Smooth muscle cell (in vitro differentiated cells): Measurements from ENCODE around the gene TEX51. TPM values are rescaled to one million over a fixed set of nuclear protein-coding genes. Genes with fewer than 3 reads are reported as not detected.

ENCODE experiments used
- DNase-seq: peaks from one replicate; lab custom pipeline; 2025; ENCODE audit not compliant: unreplicated experiment; lab: John Stamatoyannopoulos, UW
- H2AFZ ChIP-seq: fragments of 200-600 bp; sonication (generic); 2 replicates; pipeline ENCODE4 v1.6.0; 2016; ENCODE audit warnings: antibody characterized with exemption, low read depth, mild to moderate bottlenecking
- H3F3A ChIP-seq: fragments of 200-600 bp; sonication (generic); 2 replicates; pipeline ENCODE4 v1.6.0; 2017; ENCODE audit warnings: antibody characterized with exemption, low read depth
- H3K27ac ChIP-seq: fragments of 200-600 bp; sonication (generic); 2 replicates; pipeline ENCODE4 v1.5.1; 2016; ENCODE audit warnings: low read depth, mild to moderate bottlenecking
- H3K27me3 ChIP-seq: fragments of 200-600 bp; sonication (generic); 2 replicates; pipeline ENCODE4 v1.6.1; 2016; ENCODE audit warnings: low read depth, mild to moderate bottlenecking
- H3K36me3 ChIP-seq: fragments of 200-600 bp; sonication (generic); 2 replicates; pipeline ENCODE4 v1.5.1; 2016; ENCODE audit warnings: low read depth
- H3K4me1 ChIP-seq: fragments of 200-600 bp; sonication (generic); 2 replicates; pipeline ENCODE4 v1.5.1; 2016; ENCODE audit warnings: low read depth
- H3K4me2 ChIP-seq: fragments of 200-600 bp; sonication (generic); 2 replicates; pipeline ENCODE4 v1.6.0; 2016; ENCODE audit warnings: mild to moderate bottlenecking
- H3K4me3 ChIP-seq: fragments of 200-600 bp; sonication (generic); 2 replicates; pipeline ENCODE4 v1.5.1; 2016; ENCODE audit warnings: mild to moderate bottlenecking
- H3K79me2 ChIP-seq: fragments of 200-600 bp; sonication (generic); 2 replicates; pipeline ENCODE4 v1.6.0; 2016; ENCODE audit warnings: low read depth, mild to moderate bottlenecking
- H3K9ac ChIP-seq: fragments of 200-600 bp; sonication (generic); 2 replicates; pipeline ENCODE4 v1.6.0; 2016; ENCODE audit warnings: low read depth
- H3K9me3 ChIP-seq: fragments of 200-600 bp; sonication (generic); replicated peaks from 2 replicates; pipeline ENCODE4 v1.5.1; 2016; ENCODE audit warnings: low read depth
- H4K20me1 ChIP-seq: fragments of 200-600 bp; sonication (generic); 2 replicates; pipeline ENCODE4 v1.6.0; 2016; ENCODE audit warnings: low read depth
- CTCF ChIP-seq: fragments of 200-600 bp; sonication (generic); IDR thresholded peaks from 2 replicates; pipeline ENCODE4 v1.5.1; 2017; ENCODE audit warnings: borderline replicate concordance, mild to moderate bottlenecking, antibody characterized with exemption; ENCODE audit not compliant: insufficient read depth, poor library complexity, severe bottlenecking
- WGBS: methylation state at CpG from one replicate; pipeline ENCODE4 v1.1.7; 2016; ENCODE audit warnings: low lambda C conversion rate; 5-methylcytosine and 5-hydroxymethylcytosine counted together
- polyA plus RNA-seq: library from polyadenylated mRNA; unstranded; fragments of >200 nt; fragmentation: Nextera tagmentation; extraction: Ambion mirVana; gene quantifications from 2 replicates; pipeline ENCODE4 v1.2.1, GENCODE V29; 2016
- total RNA-seq: library from RNA; depleted of rRNA; stranded (reverse); fragments of >200 nt; gene quantifications from 2 replicates; pipeline ENCODE4 v1.2.3, GENCODE V29; 2014

The TEX51 gene
- total and polyA plus RNA-seq, 2 experiments from 2014 or later = not detected

- 92% methylated on average over 6 of the region's 6 CpGs for WGBS
- Histone ChIP-seq H3K9me3 (no peaks in the 10 kb centered on the region), H3K4me3 (no peak overlapping the region), H2AFZ (no peak overlapping the region), H3K4me1 (no peaks in the 10 kb centered on the region), H3K9ac (no peak overlapping the region), H3F3A (no peaks in the 10 kb centered on the region), H3K36me3 (no peaks in the 10 kb centered on the region), H3K27ac (no peak overlapping the region), H3K27me3 (no peaks in the 10 kb centered on the region), H4K20me1 (no peaks in the 10 kb centered on the region), H3K79me2 (no peaks in the 10 kb centered on the region), H3K4me2 (no peak overlapping the region)
- TF ChIP-seq CTCF = no peak
- no peak for DNase-seq
Measured at GRCh38 chr2:126947103-126947429, 48.4 kb downstream of the TEX51 start.

- 95% methylated on average over 9 of the region's 9 CpGs for WGBS
- Histone ChIP-seq H3K27me3 (no peaks in the 10 kb centered on the region), H3F3A (no peaks in the 10 kb centered on the region), H3K4me1 (no peaks in the 10 kb centered on the region), H3K79me2 (no peaks in the 10 kb centered on the region), H4K20me1 (no peaks in the 10 kb centered on the region), H3K9ac (no peak overlapping the region), H2AFZ (no peak overlapping the region), H3K36me3 (no peaks in the 10 kb centered on the region), H3K9me3 (no peaks in the 10 kb centered on the region), H3K27ac (no peak overlapping the region), H3K4me3 (no peak overlapping the region), H3K4me2 (no peak overlapping the region)
- no peak for TF ChIP-seq CTCF
- DNase-seq = no peak
Measured at GRCh38 chr2:126949775-126950174, 51.1 kb downstream of the TEX51 start.

GRCh38 chr2:126950504-126950903 lies 51.8 kb downstream of the TEX51 start:
- no peaks in the 10 kb centered on the region for H3K36me3 ChIP-seq
- no peak for TF ChIP-seq CTCF
- no peaks in the 10 kb centered on the region for H3K4me1 ChIP-seq
- no peaks in the 10 kb centered on the region for H3K79me2 ChIP-seq
- 69% methylated on average over 3 of the region's 3 CpGs for WGBS
- no peaks in the 10 kb centered on the region for H4K20me1 ChIP-seq
- no peak overlapping the region for H2AFZ ChIP-seq
- H3K27ac ChIP-seq = no peak overlapping the region
- no peak overlapping the region for H3K9ac ChIP-seq
- no peaks in the 10 kb centered on the region for H3F3A ChIP-seq
- no peak for DNase-seq
- H3K27me3 ChIP-seq = no peaks in the 10 kb centered on the region
- no peaks in the 10 kb centered on the region for H3K9me3 ChIP-seq
- no peak overlapping the region for H3K4me2 ChIP-seq
- no peak overlapping the region for H3K4me3 ChIP-seq

Other genes with a start within 250 kb of the TEX51 start
- gene GYPC, start 242.7 kb upstream of the TEX51 start, total RNA-seq = 25.5 and 25.7 TPM in 2 replicates
- 61.8 and 62.3 TPM in 2 replicates for gene GYPC, start 242.7 kb upstream of the TEX51 start, polyA plus RNA-seq
- 20.0 and 25.4 TPM in 2 replicates for gene BIN1, start 208.3 kb downstream of the TEX51 start, total RNA-seq
- 31.9 and 32.4 TPM in 2 replicates for gene BIN1, start 208.3 kb downstream of the TEX51 start, polyA plus RNA-seq